A673 (cell line): ENCODE measurements around the gene SHISA4.

Source experiments
- CTCF ChIP-seq: fragments of 300-800, 200-600 bp; sonication (generic); conservative IDR thresholded peaks from 2 replicates; pipeline ENCODE4 v1.5.1; 2017; ENCODE audit warnings: low read depth, mild to moderate bottlenecking, antibody characterized with exemption, low read length, moderate library complexity, mixed read lengths
- EZH2 ChIP-seq: fragments of 200-600 bp; sonication (generic); IDR thresholded peaks from 2 replicates; pipeline ENCODE4 v1.6.1; 2017; ENCODE audit warnings: borderline replicate concordance, low read depth, mild to moderate bottlenecking, mixed read lengths, antibody characterized with exemption, low read length; ENCODE audit not compliant: poor library complexity, severe bottlenecking

GRCh38 chr1:201876148-201876818, 12.4 kb upstream of the SHISA4 start:
- peak; percentile 59 for TF ChIP-seq CTCF
- TF ChIP-seq EZH2: no peak
